GM12878 (cell line): ENCODE measurements around the gene FOXD4.
"Not testable (repeated sequence)": the region's sequence is repeated elsewhere in the genome, so short reads cannot be mapped to it uniquely, and the experiment has no call there.

Experiments used
- ATF7 ChIP-seq: fragments of 450-650 bp; IDR thresholded peaks from 2 replicates; pipeline ENCODE4 v1.6.1; 2016; ENCODE audit warnings: low read depth, mild to moderate bottlenecking
- BCL11A ChIP-seq: IDR thresholded peaks from 2 replicates; pipeline ENCODE4 v1.6.1; 2011; ENCODE audit warnings: low read depth, low read length
- CBX3 ChIP-seq: fragments of 200-600 bp; sonication (generic); IDR thresholded peaks from 2 replicates; pipeline ENCODE4 v1.6.1; 2016; ENCODE audit warnings: low read depth, borderline replicate concordance
- CREB1 ChIP-seq: IDR thresholded peaks from 2 replicates; pipeline ENCODE4 v1.6.1; 2012; ENCODE audit warnings: low read depth, mild to moderate bottlenecking, inconsistent platforms
- CTCF ChIP-seq, 3 experiments: IDR thresholded peaks in 2 of 3; conservative IDR thresholded peaks in 1 of 3; 2 replicates each; pipeline ENCODE4 v1.5.1; 2011; ENCODE audit warnings: low read depth in 3 of 3, low read length in 3 of 3, mild to moderate bottlenecking in 3 of 3, control low read depth in 2 of 3, moderate library complexity in 2 of 3, inconsistent platforms in 1 of 3, mixed read lengths in 1 of 3; ENCODE audit not compliant: control insufficient read depth in 2 of 3, insufficient read depth in 1 of 3; ENCODE audit errors: extremely low read depth in 1 of 3
- EGR1 ChIP-seq, 2 experiments: IDR thresholded peaks; 1 replicate in 1 of 2; 2 replicates in 1 of 2; pipeline ENCODE4 v1.6.1; 2011 to 2012; ENCODE audit warnings: low read depth in 2 of 2, low read length in 2 of 2, borderline replicate concordance in 1 of 2, mild to moderate bottlenecking in 1 of 2, moderate library complexity in 1 of 2
- MTA3 ChIP-seq: IDR thresholded peaks from 2 replicates; pipeline ENCODE4 v1.6.1; 2012; ENCODE audit warnings: low read length, inconsistent platforms, borderline replicate concordance
- POLR2A ChIP-seq: IDR thresholded peaks from 2 replicates; pipeline ENCODE4 v1.6.1; 2011; ENCODE audit warnings: low read depth, mild to moderate bottlenecking, low read length
- POLR2AphosphoS5 ChIP-seq: IDR thresholded peaks from 2 replicates; pipeline ENCODE4 v1.6.1; 2011; ENCODE audit warnings: mild to moderate bottlenecking, low read length, inconsistent platforms
- REST ChIP-seq: IDR thresholded peaks from 2 replicates; pipeline ENCODE4 v1.6.1; 2012; ENCODE audit warnings: mild to moderate bottlenecking, low read depth, low read length
- RFX5 ChIP-seq: IDR thresholded peaks from 2 replicates; pipeline ENCODE4 v1.6.1; 2011; ENCODE audit warnings: low read depth, low read length, improper control_type of control experiment
- SREBF2 ChIP-seq: IDR thresholded peaks from 2 replicates; pipeline ENCODE4 v1.6.1; 2012; ENCODE audit warnings: mild to moderate bottlenecking, low read length
- TBL1XR1 ChIP-seq: IDR thresholded peaks from 2 replicates; pipeline ENCODE4 v1.6.1; 2012; ENCODE audit warnings: low read depth, low read length, improper control_type of control experiment

GRCh38 chr9:78333-78732, 39.9 kb downstream of the FOXD4 start:
- not testable (repeated sequence) for TF ChIP-seq SREBF2; BCL11A; REST; POLR2A; TBL1XR1; CTCF (IDR thresholded peaks at IDR 0.05 in 2 of 3, conservative IDR thresholded peaks at IDR 0.05 in 1 of 3; ENCODE audit: control insufficient read depth in 2 of 3, extremely low read depth in 1 of 3, insufficient read depth in 1 of 3, low read depth in 3 of 3, low read length in 3 of 3); CREB1; CBX3; POLR2AphosphoS5; ATF7; MTA3; EGR1 (IDR thresholded peaks at IDR 0.05; ENCODE audit: borderline replicate concordance in 1 of 2, low read depth in 2 of 2, low read length in 2 of 2); RFX5
